Ovary (tissue), 9 donors: ENCODE data around the gene KANK2. TPM values are rescaled to one million over a fixed set of nuclear protein-coding genes. Genes with fewer than 3 reads are reported as not detected.

Experiments used
- DNase-seq, 5 donors: peaks; one replicate each; pipeline ENCODE4 v3.0.0-alpha.2; 2019 to 2020
- H3K27ac ChIP-seq, 2 donors: fragments of 200-600 bp; one replicate each; pipeline versions ENCODE4 v1.5.1 to v1.8.0; 2019 to 2022
- H3K27me3 ChIP-seq: fragments of 200-600 bp; one replicate; pipeline ENCODE4 v1.8.0; 2022
- H3K36me3 ChIP-seq: fragments of 200-600 bp; sonication (generic); one replicate; pipeline ENCODE4 v1.5.1; 2019
- H3K4me1 ChIP-seq: one replicate; pipeline ENCODE4 v1.8.1; 2013; ENCODE audit warnings: mild to moderate bottlenecking, moderate library complexity; ENCODE audit not compliant: insufficient read depth
- H3K4me3 ChIP-seq: fragments of 200-600 bp; sonication (generic); one replicate; pipeline ENCODE4 v1.5.1; 2017
- H3K9me3 ChIP-seq, 2 donors: fragments of 200-600 bp in 1 of 2; sonication (generic) in 1 of 2; one replicate each; pipeline versions ENCODE4 v1.5.1 to v1.8.1; 2013 to 2019; ENCODE audit warnings: mild to moderate bottlenecking in 1 of 2, moderate library complexity in 1 of 2
- CTCF ChIP-seq, 3 donors: fragments of 450-650 bp in 2 of 3; fragments of 200-600 bp in 1 of 3; IDR thresholded peaks; one replicate each; pipeline versions ENCODE4 v1.5.1 to v1.8.0; 2016 to 2022; ENCODE audit warnings: antibody characterized with exemption in 3 of 3, mild to moderate bottlenecking in 1 of 3
- EP300 ChIP-seq: sonication (generic); formaldehyde crosslinking; IDR thresholded peaks from one replicate; pipeline ENCODE4 v1.6.1; 2017; ENCODE audit warnings: antibody characterized with exemption
- POLR2A ChIP-seq: fragments of 450-650 bp; IDR thresholded peaks from one replicate; pipeline ENCODE4 v1.6.1; 2017; ENCODE audit warnings: antibody characterized with exemption, mild to moderate bottlenecking, moderate library complexity
- WGBS, 3 donors: extraction: QIAGEN DNeasy Blood & Tissue Kit in 1 of 3; methylation state at CpG; one replicate each; pipeline versions ENCODE4 v1.1.5 to v1.1.7; 2013 to 2017; 5-methylcytosine and 5-hydroxymethylcytosine counted together
- intact Hi-C, 4 donors: fragments of 100-400 bp; cut with DNase I; formaldehyde crosslinking; loops; one replicate each; pipeline versions ENCODE4 v1.11.0 to v1.15.1; 2022 to 2023
- polyA plus RNA-seq, 2 donors: library from polyadenylated mRNA; stranded (reverse); fragments of 200-250 nt in 1 of 2; fragments of 350-450 nt in 1 of 2; fragmentation: Illumina TruSeq in 1 of 2; extraction: RNeasy Lipid Tissue Mini Kit (QIAGEN cat#74804) in 1 of 2; gene quantifications; one replicate each; pipeline ENCODE4 v1.2.3, GENCODE V29; 2013 to 2014
- total RNA-seq, 7 donors: library from RNA; depleted of rRNA in 2 of 7; stranded (reverse); fragments of >200 nt in 2 of 7; fragmentation: NEBNext Ultra II Directional in 3 of 7; extraction: Animal tissue kit (Norgen Biotek cat#: 25700) in 3 of 7; gene quantifications; one replicate each; pipeline versions ENCODE4 v1.1.0 to v1.2.4, GENCODE V29; 2016 to 2023
- donor health status: DM: no; HTN: no; CAD: no; lungs with moderate emphysema.
- donor health status: DM: no; HTN: no; CAD: no.
- donor health status: Bipolar disorder and iron deficiency.
- donor health status: DM: yes; HTN: yes; CAD: no.
- donor health status: DM: no; HTN: no; CAD: no.
- donor health status: DM: yes; HTN: yes; CAD: no.

KANK2 gene
- total and polyA plus RNA-seq, 9 donors, result 238 to 642 (median 433) TPM

GRCh38 chr19:11171144-11171543 lies 26.2 kb downstream of the KANK2 start:
- no peak for TF ChIP-seq CTCF (IDR thresholded peaks at IDR 0.05)
- TF ChIP-seq EP300, result no peak
- TF ChIP-seq POLR2A, result no peak
- Histone ChIP-seq H3K36me3 (no peaks in the 10 kb centered on the region), H3K4me3 (no peak overlapping the region), H3K4me1 (peaks cover 7% of the 10 kb centered on the region), H3K27me3 (no peaks in the 10 kb centered on the region), H3K27ac (no peak overlapping the region), H3K9me3 (no peaks in the 10 kb centered on the region)
- intact Hi-C loops, result no loop called here
- WGBS, 3 donors, result 64 to 65% (median 65%) methylated on average over 5 of the region's 5 CpGs
- no peak for DNase-seq

- H3K27me3 ChIP-seq, result no peaks in the 10 kb centered on the region
- DNase-seq, result no peak
- 80 to 82% (median 81%) methylated on average over 31 of the region's 31 CpGs for WGBS, 3 donors
- no peaks in the 10 kb centered on the region for H3K36me3 ChIP-seq
- no peak overlapping the region for H3K27ac ChIP-seq
- no peak overlapping the region for H3K4me3 ChIP-seq
- no peaks in the 10 kb centered on the region for H3K9me3 ChIP-seq
- H3K4me1 ChIP-seq, result peaks cover 10% of the 10 kb centered on the region
- TF ChIP-seq POLR2A (no peak), EP300 (no peak), CTCF (IDR thresholded peaks at IDR 0.05) (no peak)
- intact Hi-C loops, result no loop called here
These were observed 27.3 kb downstream of the KANK2 start for GRCh38 chr19:11169896-11170678.

GRCh38 chr19:11168568-11168967 lies 28.8 kb downstream of the KANK2 start:
- TF ChIP-seq CTCF (IDR thresholded peaks at IDR 0.05) (no peak), EP300 (no peak), POLR2A (no peak)
- peaks cover 13% of the 10 kb centered on the region for H3K4me1 ChIP-seq
- no peaks in the 10 kb centered on the region for H3K36me3 ChIP-seq
- H3K27ac ChIP-seq, result no peak overlapping the region
- intact Hi-C loops, result no loop called here
- H3K27me3 ChIP-seq, result no peaks in the 10 kb centered on the region
- no peaks in the 10 kb centered on the region for H3K9me3 ChIP-seq
- WGBS, 3 donors, result 71 to 87% (median 79%) methylated on average over 7 of the region's 7 CpGs
- no peak overlapping the region for H3K4me3 ChIP-seq
- no peak for DNase-seq

- Histone ChIP-seq H3K36me3 (no peaks in the 10 kb centered on the region), H3K27me3 (no peaks in the 10 kb centered on the region), H3K9me3 (no peaks in the 10 kb centered on the region), H3K4me3 (no peak overlapping the region), H3K27ac (peak overlapping the region; percentile 78 to 85), H3K4me1 (peaks cover 13% of the 10 kb centered on the region)
- intact Hi-C loops, result no loop called here
- TF ChIP-seq POLR2A (no peak), EP300 (no peak), CTCF (IDR thresholded peaks at IDR 0.05) (no peak)
- WGBS, 3 donors, result 23 to 28% (median 28%) methylated on average over 26 of the region's 26 CpGs
- peak in 3 of 5 donors; percentile 48 to 60 (median 54) for DNase-seq
These were observed 30.8 kb downstream of the KANK2 start for GRCh38 chr19:11166281-11167142.
